PC-9 (cell line): ENCODE results near the gene FAM53A. TPM values are rescaled to one million over a fixed set of nuclear protein-coding genes. Genes with fewer than 3 reads are reported as not detected.

Experiments
- BruUV-seq: library from RNA; stranded (reverse); fragments of 400-500 nt; replicated peaks from 2 replicates; lab custom pipeline; 2021; lab: Mats Ljungman, UMichigan
- CTCF ChIA-PET: fragments of 300-600 bp; sonication (Branson Sonifier 250); formaldehyde crosslinking; loops from one replicate; lab custom pipeline; 2022; ENCODE audit warnings: antibody characterized with exemption; lab: Charles Lee
- POLR2A ChIA-PET: fragments of 300-600 bp; sonication (Branson Sonifier 250); formaldehyde crosslinking; loops from one replicate; lab custom pipeline; 2022; ENCODE audit warnings: antibody characterized with exemption; ENCODE audit not compliant: unreplicated experiment; lab: Charles Lee
- DNase-seq, 2 experiments: peaks; one replicate each; pipeline versions ENCODE4 v3.0.0 to v3.0.0-alpha.2; 2015 to 2022; ENCODE audit warnings: mixed read lengths in 1 of 2
- H2AFZ ChIP-seq: fragments of 200-600 bp; sonication (generic); 2 replicates; pipeline ENCODE4 v1.8.1; 2017; ENCODE audit warnings: antibody characterized with exemption
- H3F3A ChIP-seq: fragments of 200-600 bp; sonication (generic); 2 replicates; pipeline ENCODE4 v1.8.1; 2017; ENCODE audit warnings: antibody characterized with exemption, mild to moderate bottlenecking, low read depth; ENCODE audit not compliant: insufficient read depth
- H3K27ac ChIP-seq: fragments of 200-600 bp; sonication (generic); 2 replicates; pipeline ENCODE4 v1.6.1; 2016; ENCODE audit warnings: mixed run types
- H3K27me3 ChIP-seq: fragments of 200-600 bp; sonication (generic); 2 replicates; pipeline ENCODE4 v1.6.1; 2016; ENCODE audit warnings: low read depth, mixed run types; ENCODE audit not compliant: insufficient read depth
- H3K36me3 ChIP-seq: fragments of 200-600 bp; sonication (generic); 2 replicates; pipeline ENCODE4 v1.6.1; 2016; ENCODE audit warnings: low read depth, mixed run types
- H3K4me1 ChIP-seq: fragments of 200-600 bp; sonication (generic); replicated peaks from 2 replicates; pipeline ENCODE4 v1.6.1; 2016; ENCODE audit warnings: mixed run types; ENCODE audit not compliant: insufficient read depth
- H3K4me2 ChIP-seq: fragments of 200-600 bp; sonication (generic); 2 replicates; pipeline ENCODE4 v1.6.1; 2017; ENCODE audit warnings: mixed run types
- H3K4me3 ChIP-seq: fragments of 200-600 bp; sonication (generic); 2 replicates; pipeline ENCODE4 v1.6.1; 2016; ENCODE audit warnings: mixed run types
- H3K79me2 ChIP-seq: fragments of 200-600 bp; sonication (generic); 2 replicates; pipeline ENCODE4 v1.6.1; 2017; ENCODE audit warnings: low read depth, mixed run types
- H3K9me2 ChIP-seq: fragments of 200-600 bp; sonication (generic); 2 replicates; pipeline ENCODE4 v1.8.1; 2017; ENCODE audit warnings: mild to moderate bottlenecking; ENCODE audit not compliant: insufficient read depth
- H3K9me3 ChIP-seq: fragments of 200-600 bp; sonication (generic); 2 replicates; pipeline ENCODE4 v1.8.1; 2016; ENCODE audit warnings: low read depth; ENCODE audit not compliant: insufficient read depth
- H4K20me1 ChIP-seq: fragments of 200-600 bp; sonication (generic); 2 replicates; pipeline ENCODE4 v1.8.1; 2017; ENCODE audit not compliant: insufficient read depth
- CTCF ChIP-seq: fragments of 200-600 bp; sonication (generic); conservative IDR thresholded peaks from 2 replicates; pipeline ENCODE4 v1.6.1; 2017; ENCODE audit warnings: mixed run types, antibody characterized with exemption, mild to moderate bottlenecking, moderate library complexity
- EZH2 ChIP-seq: fragments of 200-600 bp; sonication (generic); IDR thresholded peaks from 2 replicates; pipeline ENCODE4 v1.8.0; 2017; ENCODE audit warnings: antibody characterized with exemption, low read depth
- intact Hi-C: fragments of 100-400 bp; cut with micrococcal nuclease; formaldehyde crosslinking; loops from one replicate; pipeline ENCODE4 v1.10.0; 2022; ENCODE audit not compliant: unreplicated experiment
- total RNA-seq: library from RNA; stranded (reverse); gene quantifications from 2 replicates; pipeline ENCODE4 v1.2.3, GENCODE V29; 2021

Gene FAM53A
- total RNA-seq, 1 experiment from 2014 or later, result 4.0 TPM

DNA sequence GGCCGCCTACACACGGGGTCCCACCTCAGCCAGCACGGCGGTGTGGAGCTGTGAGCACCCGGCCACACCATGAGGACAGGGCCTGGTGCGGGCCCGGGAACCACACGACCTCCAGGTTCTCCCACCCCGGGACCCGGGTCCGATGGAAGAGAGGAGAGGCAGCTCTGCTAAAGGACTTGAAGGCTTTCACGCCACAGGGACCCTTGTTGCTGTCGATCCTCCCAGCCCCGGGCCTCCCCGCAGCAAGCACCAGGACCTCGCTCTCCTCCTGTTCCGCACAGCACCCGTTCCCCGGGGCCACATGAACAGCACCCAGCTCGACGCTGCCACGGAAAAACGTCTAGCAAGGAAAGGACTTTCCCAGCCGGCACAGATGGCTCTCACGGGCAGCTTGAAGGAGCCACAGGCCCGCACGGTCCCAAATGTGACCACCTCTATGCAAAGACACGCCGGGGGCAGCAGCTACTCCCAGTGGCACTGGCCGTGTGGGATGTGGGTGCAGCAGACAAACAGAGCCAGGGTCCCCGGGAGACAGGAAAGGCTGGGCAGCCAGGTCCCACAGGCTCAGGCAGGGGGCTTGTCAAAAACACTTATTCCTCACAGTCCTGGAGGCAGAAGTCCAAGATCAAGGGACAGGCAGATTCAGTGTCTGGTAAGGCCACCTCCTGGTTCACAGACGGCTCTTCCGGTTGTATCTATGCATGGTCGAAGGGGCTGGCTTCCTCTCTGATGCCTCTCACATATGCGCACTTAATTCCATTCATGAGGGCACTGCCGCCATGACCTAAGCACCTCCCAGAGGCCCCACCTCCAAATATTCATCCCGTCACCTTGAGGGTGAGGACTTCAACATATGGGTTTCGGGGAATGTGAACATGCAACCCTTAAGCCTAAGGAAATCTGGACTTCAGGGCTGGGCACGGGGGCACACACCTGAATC is 24.7 kb downstream of the FAM53A start:
- Histone ChIP-seq H3K79me2 (no peaks in the 10 kb centered on the region), H3K27ac (no peak overlapping the region), H3K4me1 (no peaks in the 10 kb centered on the region), H3K27me3 (no peaks in the 10 kb centered on the region), H3K9me2 (no peaks in the 10 kb centered on the region), H3F3A (no peaks in the 10 kb centered on the region), H3K4me2 (no peak overlapping the region), H2AFZ (no peak overlapping the region), H3K36me3 (no peaks in the 10 kb centered on the region), H4K20me1 (no peaks in the 10 kb centered on the region), H3K9me3 (no peaks in the 10 kb centered on the region), H3K4me3 (no peak overlapping the region)
- POLR2A ChIA-PET, result no interaction called here
- no TSS peak for BruUV-seq
- TF ChIP-seq CTCF, result no peak
- no peak for TF ChIP-seq EZH2
- intact Hi-C loops, result no loop called here
- CTCF ChIA-PET, result no interaction called here
- DNase-seq, result no peak

DNA sequence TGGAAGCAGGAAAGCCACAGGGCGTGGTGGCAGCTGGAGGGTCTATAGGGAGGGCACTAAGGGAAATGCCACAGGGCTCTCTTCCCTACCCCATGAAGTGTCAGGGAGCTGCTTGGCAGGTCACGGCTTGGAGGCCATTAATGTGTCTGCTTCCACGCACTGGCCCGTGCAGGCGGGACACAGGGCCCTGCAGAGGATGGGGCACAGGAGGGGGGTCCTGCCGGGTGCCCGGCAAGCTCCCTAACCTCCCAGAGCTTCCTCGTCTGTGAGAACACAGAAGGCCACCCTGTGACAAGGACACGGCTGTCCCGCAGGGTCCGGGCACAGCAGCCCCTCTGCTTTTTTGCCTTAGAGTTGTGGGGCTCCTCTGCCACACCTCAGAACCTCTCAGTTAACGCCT is 25.5 kb downstream of the FAM53A start:
- intact Hi-C loops, result no loop called here
- H3K9me2 ChIP-seq, result no peaks in the 10 kb centered on the region
- no peak overlapping the region for H2AFZ ChIP-seq
- no peaks in the 10 kb centered on the region for H3K79me2 ChIP-seq
- H3K4me1 ChIP-seq, result no peaks in the 10 kb centered on the region
- ChIA-PET POLR2A (no interaction called here), CTCF (no interaction called here)
- TF ChIP-seq CTCF, result no peak
- TF ChIP-seq EZH2, result no peak
- no peak for DNase-seq
- H3K4me2 ChIP-seq, result no peak overlapping the region
- no peak overlapping the region for H3K27ac ChIP-seq
- H3K9me3 ChIP-seq, result no peaks in the 10 kb centered on the region
- H3K4me3 ChIP-seq, result no peak overlapping the region
- no peaks in the 10 kb centered on the region for H3K36me3 ChIP-seq
- H4K20me1 ChIP-seq, result no peaks in the 10 kb centered on the region
- no TSS peak for BruUV-seq
- no peaks in the 10 kb centered on the region for H3K27me3 ChIP-seq
- no peaks in the 10 kb centered on the region for H3F3A ChIP-seq

GRCh38 chr4:1658146-1658545 is 26.0 kb downstream of the FAM53A start:
- Histone ChIP-seq H3K27ac (no peak overlapping the region), H3K4me1 (no peaks in the 10 kb centered on the region), H3K4me3 (no peak overlapping the region), H3F3A (no peaks in the 10 kb centered on the region), H3K79me2 (no peaks in the 10 kb centered on the region), H4K20me1 (no peaks in the 10 kb centered on the region), H3K4me2 (no peak overlapping the region), H3K27me3 (no peaks in the 10 kb centered on the region), H3K36me3 (no peaks in the 10 kb centered on the region), H3K9me2 (no peaks in the 10 kb centered on the region), H3K9me3 (no peaks in the 10 kb centered on the region), H2AFZ (no peak overlapping the region)
- no peak for DNase-seq
- TF ChIP-seq EZH2 (no peak), CTCF (no peak)
- intact Hi-C loops, result no loop called here
- ChIA-PET CTCF (no interaction called here), POLR2A (no interaction called here)
- no TSS peak for BruUV-seq
